ENCODE measurements around the gene GSTK1.

- TF ChIP-seq CTCF (IDR thresholded peaks at IDR 0.05) = no peak
- no peak for TF ChIP-seq POLR2A (IDR thresholded peaks at IDR 0.05)
Measured at GRCh38 chr7:143283381-143283780, 20.1 kb downstream of the GSTK1 start.
